Subcutaneous abdominal adipose tissue (tissue), 5 donors: ENCODE measurements around the gene EXTL1.
A peak's percentile ranks its signal among the peaks of the same experiment; 100 is the strongest.
"Not testable (repeated sequence)": the region's sequence is repeated elsewhere in the genome, so short reads cannot be mapped to it uniquely, and the experiment has no call there.

Experiments used
- H3K27ac ChIP-seq: one replicate; pipeline ENCODE4 v1.7.0; 2013; ENCODE audit warnings: low read depth, mild to moderate bottlenecking, inconsistent platforms, low read length, moderate library complexity
- H3K27me3 ChIP-seq, 5 donors: one replicate each; pipeline ENCODE4 v1.7.0; 2013; ENCODE audit warnings: low read length in 5 of 5, inconsistent platforms in 1 of 5; ENCODE audit not compliant: control insufficient read depth in 5 of 5, insufficient read depth in 4 of 5
- H3K36me3 ChIP-seq, 5 donors: one replicate each; pipeline ENCODE4 v1.7.0; 2013; ENCODE audit warnings: low read length in 5 of 5; ENCODE audit not compliant: control insufficient read depth in 5 of 5, insufficient read depth in 5 of 5
- H3K4me1 ChIP-seq, 5 donors: one replicate each; pipeline ENCODE4 v1.7.0; 2013; ENCODE audit warnings: low read length in 5 of 5, mild to moderate bottlenecking in 3 of 5, moderate library complexity in 1 of 5; ENCODE audit not compliant: control insufficient read depth in 5 of 5, insufficient read depth in 5 of 5
- H3K4me3 ChIP-seq, 5 donors: one replicate each; pipeline ENCODE4 v1.7.0; 2013; ENCODE audit warnings: low read length in 5 of 5, low read depth in 1 of 5
- H3K9ac ChIP-seq, 5 donors: one replicate each; pipeline ENCODE4 v1.7.0; 2013; ENCODE audit warnings: low read length in 5 of 5, mild to moderate bottlenecking in 4 of 5, moderate library complexity in 3 of 5
- H3K9me3 ChIP-seq, 5 donors: one replicate each; pipeline ENCODE4 v1.7.0; 2013; ENCODE audit warnings: low read length in 5 of 5; ENCODE audit not compliant: control insufficient read depth in 5 of 5
- donor health status: healthy.
- donor health status: healthy.
- donor health status: healthy.
- donor health status: healthy.
- donor health status: healthy.

Gene EXTL1

GRCh38 chr1:26021647-26022403 is at the start of gene EXTL1:
Gene EXTL1, plus strand, starts transcription at chr1:26021775. Its CDS starts 872 bp downstream, at chr1:26022647.
- no peak within 1 kb of the TSS for H3K27ac ChIP-seq
- no peak within 1 kb of the TSS for H3K9ac ChIP-seq
- H3K4me3 ChIP-seq: no peak within 1 kb of the TSS
- H3K4me1 ChIP-seq: peaks cover 0 to 6% (median 4%) of the 10 kb centered on the region in 5 donors
- no peaks in the 10 kb centered on the region for H3K36me3 ChIP-seq
- peaks cover 18 to 44% (median 32%) of the 10 kb centered on the region in 5 donors for H3K27me3 ChIP-seq
- no peaks in the 10 kb centered on the region for H3K9me3 ChIP-seq

GRCh38 chr1:25971811-25972180 is 49.8 kb upstream of the EXTL1 start:
- no peak overlapping the region for H3K27ac ChIP-seq
- no peak overlapping the region for H3K4me3 ChIP-seq
- H3K9me3 ChIP-seq: no peaks in the 10 kb centered on the region
- H3K36me3 ChIP-seq: peaks cover 11 to 90% (median 72%) of the 10 kb centered on the region in 5 donors
- peaks cover 0 to 6% (median 0%) of the 10 kb centered on the region in 5 donors for H3K4me1 ChIP-seq
- H3K27me3 ChIP-seq: no peaks in the 10 kb centered on the region
- no peak overlapping the region for H3K9ac ChIP-seq

- Histone ChIP-seq H3K9me3 (no peaks in the 10 kb centered on the region), H3K4me1 (peaks cover 0 to 6% (median 0%) of the 10 kb centered on the region in 5 donors), H3K9ac (no peak overlapping the region), H3K27ac (no peak overlapping the region), H3K4me3 (no peak overlapping the region), H3K36me3 (peaks cover 16 to 87% (median 70%) of the 10 kb centered on the region in 5 donors), H3K27me3 (no peaks in the 10 kb centered on the region)
Observed at GRCh38 chr1:25973610-25974321, 47.8 kb upstream of the EXTL1 start.

GRCh38 chr1:25977801-25978200 is 43.8 kb upstream of the EXTL1 start:
- Histone ChIP-seq H3K4me1 (no peaks in the 10 kb centered on the region), H3K9me3 (no peaks in the 10 kb centered on the region), H3K9ac (no peak overlapping the region), H3K36me3 (peaks cover 16 to 79% (median 57%) of the 10 kb centered on the region in 5 donors), H3K27ac (no peak overlapping the region), H3K4me3 (no peak overlapping the region), H3K27me3 (no peaks in the 10 kb centered on the region)

GRCh38 chr1:25978403-25978802 is 43.2 kb upstream of the EXTL1 start:
- peaks cover 16 to 79% (median 59%) of the 10 kb centered on the region in 5 donors for H3K36me3 ChIP-seq
- H3K27me3 ChIP-seq: no peaks in the 10 kb centered on the region
- H3K4me1 ChIP-seq: no peaks in the 10 kb centered on the region
- no peaks in the 10 kb centered on the region for H3K9me3 ChIP-seq
- no peak overlapping the region for H3K4me3 ChIP-seq
- no peak overlapping the region for H3K9ac ChIP-seq
- no peak overlapping the region for H3K27ac ChIP-seq

GRCh38 chr1:25979210-25979609 is 42.4 kb upstream of the EXTL1 start:
- no peak overlapping the region for H3K9ac ChIP-seq
- H3K4me3 ChIP-seq: no peak overlapping the region
- no peak overlapping the region for H3K27ac ChIP-seq
- H3K9me3 ChIP-seq: no peaks in the 10 kb centered on the region
- H3K4me1 ChIP-seq: no peaks in the 10 kb centered on the region
- H3K36me3 ChIP-seq: peaks cover 15 to 79% (median 60%) of the 10 kb centered on the region in 5 donors
- H3K27me3 ChIP-seq: no peaks in the 10 kb centered on the region

- no peak overlapping the region for H3K4me3 ChIP-seq
- no peak overlapping the region for H3K27ac ChIP-seq
- peaks cover 5 to 30% (median 19%) of the 10 kb centered on the region in 5 donors for H3K4me1 ChIP-seq
- H3K27me3 ChIP-seq: no peaks in the 10 kb centered on the region
- no peak overlapping the region for H3K9ac ChIP-seq
- no peaks in the 10 kb centered on the region for H3K9me3 ChIP-seq
- H3K36me3 ChIP-seq: peaks cover 18 to 59% (median 40%) of the 10 kb centered on the region in 5 donors
Observed at GRCh38 chr1:25985171-25985570, 36.4 kb upstream of the EXTL1 start.

GRCh38 chr1:25985670-25986069 is 35.9 kb upstream of the EXTL1 start:
- Histone ChIP-seq H3K4me1 (peaks cover 10 to 35% (median 24%) of the 10 kb centered on the region in 5 donors), H3K9me3 (no peaks in the 10 kb centered on the region), H3K9ac (no peak overlapping the region), H3K4me3 (no peak overlapping the region), H3K27me3 (no peaks in the 10 kb centered on the region), H3K36me3 (peaks cover 18 to 59% (median 40%) of the 10 kb centered on the region in 5 donors), H3K27ac (no peak overlapping the region)

- H3K27me3 ChIP-seq, H3K9me3 ChIP-seq, H3K9ac ChIP-seq, H3K4me3 ChIP-seq, H3K27ac ChIP-seq: not testable (repeated sequence)
- Histone ChIP-seq H3K36me3 (peaks cover 18 to 51% (median 36%) of the 10 kb centered on the region in 5 donors), H3K4me1 (peaks cover 10 to 40% (median 28%) of the 10 kb centered on the region in 5 donors)
Observed at GRCh38 chr1:25986773-25987172, 34.8 kb upstream of the EXTL1 start.

GRCh38 chr1:25987951-25988350 is 33.6 kb upstream of the EXTL1 start:
- Histone ChIP-seq H3K27ac (peak overlapping the region; percentile 30), H3K9me3 (no peaks in the 10 kb centered on the region), H3K9ac (no peak overlapping the region), H3K4me3 (no peak overlapping the region), H3K27me3 (no peaks in the 10 kb centered on the region), H3K36me3 (peaks cover 14 to 40% (median 25%) of the 10 kb centered on the region in 5 donors), H3K4me1 (peaks cover 10 to 40% (median 28%) of the 10 kb centered on the region in 5 donors)
